Stimulated activated CD4-positive, alpha-beta T cell treated with anti-CD3 and anti-CD28 coated beads, Interleukin-1b, Interleukin-23, amount 100 ng/mL, for 1 hour (primary cell): ENCODE results near the gene SNED1.
"Not testable (repeated sequence)": the region's sequence is repeated elsewhere in the genome, so short reads cannot be mapped to it uniquely, and the experiment has no call there.

Experiments
- DNase-seq, 2 donors: peaks; one replicate each; pipeline ENCODE4 v3.0.0-alpha.2; 2020; ENCODE audit warnings: low read depth in 2 of 2

Gene SNED1

GRCh38 chr2:240972636-240973521 lies 25.5 kb upstream of the SNED1 start:
- no peak for DNase-seq

- DNase-seq, result no peak
These were observed 23.4 kb upstream of the SNED1 start for GRCh38 chr2:240974771-240975572.

- DNase-seq, result not testable (repeated sequence)
These were observed 22.5 kb upstream of the SNED1 start for GRCh38 chr2:240975903-240976302.

- DNase-seq, result no peak
These were observed 17.1 kb upstream of the SNED1 start for GRCh38 chr2:240981280-240981679.

- no peak for DNase-seq
These were observed 16.3 kb upstream of the SNED1 start for GRCh38 chr2:240981871-240982800.

- DNase-seq, result no peak
These were observed 15.6 kb upstream of the SNED1 start for GRCh38 chr2:240982821-240983281.

GRCh38 chr2:240983361-240983995 lies 14.9 kb upstream of the SNED1 start:
- no peak for DNase-seq

GRCh38 chr2:240983996-240984498 lies 14.4 kb upstream of the SNED1 start:
- no peak for DNase-seq

- no peak for DNase-seq
These were observed 12.3 kb upstream of the SNED1 start for GRCh38 chr2:240985881-240986786.

- DNase-seq, result no peak
These were observed 11.5 kb upstream of the SNED1 start for GRCh38 chr2:240986787-240987411.

- DNase-seq, result no peak
These were observed 10.8 kb upstream of the SNED1 start for GRCh38 chr2:240987588-240987987.

- DNase-seq, result no peak
These were observed 10.3 kb upstream of the SNED1 start for GRCh38 chr2:240988146-240988545.

GRCh38 chr2:240988571-240989271 lies 9.7 kb upstream of the SNED1 start:
- no peak for DNase-seq

- DNase-seq, result no peak
These were observed 8.8 kb upstream of the SNED1 start for GRCh38 chr2:240989451-240990265.

GRCh38 chr2:240990266-240990529 lies 8.2 kb upstream of the SNED1 start:
- DNase-seq, result no peak

- DNase-seq, result no peak
These were observed 7.6 kb upstream of the SNED1 start for GRCh38 chr2:240990726-240991377.

GRCh38 chr2:240991378-240992263 lies 6.8 kb upstream of the SNED1 start:
- DNase-seq, result no peak
